ENCODE measurements around the gene SHISA8. TPM values are rescaled to one million over a fixed set of nuclear protein-coding genes. Genes with fewer than 3 reads are reported as not detected.

The SHISA8 gene
- total and polyA plus RNA-seq, 10 of the 15 experiments (the other 5 are each of a cell fraction or from before 2014, with no cell fraction given): 0.06 to 10.1 (median 0.25) TPM

DNA sequence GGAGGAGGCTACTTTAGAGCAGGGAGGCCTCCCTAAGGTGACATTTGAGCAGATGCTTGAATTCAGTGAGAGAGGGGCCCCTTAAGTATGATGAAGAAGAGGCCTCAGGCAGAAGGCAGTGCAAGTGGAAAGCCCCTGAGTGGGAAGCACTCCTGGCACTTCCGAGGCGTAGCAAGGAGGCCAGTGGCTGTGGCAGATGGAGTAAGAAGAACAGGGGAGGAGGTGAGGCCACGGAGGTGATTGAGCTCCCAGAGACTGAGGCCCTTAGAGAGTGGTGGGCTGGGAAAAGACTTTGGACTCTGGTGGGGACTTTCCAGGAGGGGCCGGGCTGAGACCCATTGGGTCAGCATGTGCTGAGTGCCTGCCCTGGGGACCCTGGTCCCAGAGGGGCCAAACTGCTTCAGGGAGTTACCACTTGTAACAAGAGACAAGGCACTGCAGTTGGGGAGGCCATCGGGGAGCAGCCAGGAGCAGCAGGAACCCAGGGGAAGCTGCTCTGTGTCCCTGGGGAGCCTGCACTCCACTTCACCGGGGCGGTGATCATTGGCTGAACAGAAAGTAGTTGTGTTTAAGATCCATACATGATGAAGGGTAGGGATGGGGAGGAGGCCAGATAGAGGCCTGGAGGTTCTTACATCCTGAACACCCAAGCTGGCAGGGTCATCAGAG lies 34.6 kb upstream of the SHISA8 start (continued):
- TF ChIP-seq, protein P1, sequence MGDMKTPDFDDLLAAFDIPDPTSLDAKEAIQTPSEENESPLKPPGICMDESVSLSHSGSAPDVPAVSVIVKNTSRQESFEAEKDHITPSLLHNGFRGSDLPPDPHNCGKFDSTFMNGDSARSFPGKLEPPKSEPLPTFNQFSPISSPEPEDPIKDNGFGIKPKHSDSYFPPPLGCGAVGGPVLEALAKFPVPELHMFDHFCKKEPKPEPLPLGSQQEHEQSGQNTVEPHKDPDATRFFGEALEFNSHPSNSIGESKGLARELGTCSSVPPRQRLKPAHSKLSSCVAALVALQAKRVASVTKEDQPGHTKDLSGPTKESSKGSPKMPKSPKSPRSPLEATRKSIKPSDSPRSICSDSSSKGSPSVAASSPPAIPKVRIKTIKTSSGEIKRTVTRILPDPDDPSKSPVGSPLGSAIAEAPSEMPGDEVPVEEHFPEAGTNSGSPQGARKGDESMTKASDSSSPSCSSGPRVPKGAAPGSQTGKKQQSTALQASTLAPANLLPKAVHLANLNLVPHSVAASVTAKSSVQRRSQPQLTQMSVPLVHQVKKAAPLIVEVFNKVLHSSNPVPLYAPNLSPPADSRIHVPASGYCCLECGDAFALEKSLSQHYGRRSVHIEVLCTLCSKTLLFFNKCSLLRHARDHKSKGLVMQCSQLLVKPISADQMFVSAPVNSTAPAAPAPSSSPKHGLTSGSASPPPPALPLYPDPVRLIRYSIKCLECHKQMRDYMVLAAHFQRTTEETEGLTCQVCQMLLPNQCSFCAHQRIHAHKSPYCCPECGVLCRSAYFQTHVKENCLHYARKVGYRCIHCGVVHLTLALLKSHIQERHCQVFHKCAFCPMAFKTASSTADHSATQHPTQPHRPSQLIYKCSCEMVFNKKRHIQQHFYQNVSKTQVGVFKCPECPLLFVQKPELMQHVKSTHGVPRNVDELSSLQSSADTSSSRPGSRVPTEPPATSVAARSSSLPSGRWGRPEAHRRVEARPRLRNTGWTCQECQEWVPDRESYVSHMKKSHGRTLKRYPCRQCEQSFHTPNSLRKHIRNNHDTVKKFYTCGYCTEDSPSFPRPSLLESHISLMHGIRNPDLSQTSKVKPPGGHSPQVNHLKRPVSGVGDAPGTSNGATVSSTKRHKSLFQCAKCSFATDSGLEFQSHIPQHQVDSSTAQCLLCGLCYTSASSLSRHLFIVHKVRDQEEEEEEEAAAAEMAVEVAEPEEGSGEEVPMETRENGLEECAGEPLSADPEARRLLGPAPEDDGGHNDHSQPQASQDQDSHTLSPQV (IDR thresholded peaks at IDR 0.05): no peak; the same call in 1 of the 2 replicates
- TF ChIP-seq ZNF217 (IDR thresholded peaks at IDR 0.05): 0 out of 2 replicates have a peak, but pooled peaks have one; percentile 29
- TF ChIP-seq, protein P2, sequence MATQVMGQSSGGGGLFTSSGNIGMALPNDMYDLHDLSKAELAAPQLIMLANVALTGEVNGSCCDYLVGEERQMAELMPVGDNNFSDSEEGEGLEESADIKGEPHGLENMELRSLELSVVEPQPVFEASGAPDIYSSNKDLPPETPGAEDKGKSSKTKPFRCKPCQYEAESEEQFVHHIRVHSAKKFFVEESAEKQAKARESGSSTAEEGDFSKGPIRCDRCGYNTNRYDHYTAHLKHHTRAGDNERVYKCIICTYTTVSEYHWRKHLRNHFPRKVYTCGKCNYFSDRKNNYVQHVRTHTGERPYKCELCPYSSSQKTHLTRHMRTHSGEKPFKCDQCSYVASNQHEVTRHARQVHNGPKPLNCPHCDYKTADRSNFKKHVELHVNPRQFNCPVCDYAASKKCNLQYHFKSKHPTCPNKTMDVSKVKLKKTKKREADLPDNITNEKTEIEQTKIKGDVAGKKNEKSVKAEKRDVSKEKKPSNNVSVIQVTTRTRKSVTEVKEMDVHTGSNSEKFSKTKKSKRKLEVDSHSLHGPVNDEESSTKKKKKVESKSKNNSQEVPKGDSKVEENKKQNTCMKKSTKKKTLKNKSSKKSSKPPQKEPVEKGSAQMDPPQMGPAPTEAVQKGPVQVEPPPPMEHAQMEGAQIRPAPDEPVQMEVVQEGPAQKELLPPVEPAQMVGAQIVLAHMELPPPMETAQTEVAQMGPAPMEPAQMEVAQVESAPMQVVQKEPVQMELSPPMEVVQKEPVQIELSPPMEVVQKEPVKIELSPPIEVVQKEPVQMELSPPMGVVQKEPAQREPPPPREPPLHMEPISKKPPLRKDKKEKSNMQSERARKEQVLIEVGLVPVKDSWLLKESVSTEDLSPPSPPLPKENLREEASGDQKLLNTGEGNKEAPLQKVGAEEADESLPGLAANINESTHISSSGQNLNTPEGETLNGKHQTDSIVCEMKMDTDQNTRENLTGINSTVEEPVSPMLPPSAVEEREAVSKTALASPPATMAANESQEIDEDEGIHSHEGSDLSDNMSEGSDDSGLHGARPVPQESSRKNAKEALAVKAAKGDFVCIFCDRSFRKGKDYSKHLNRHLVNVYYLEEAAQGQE (IDR thresholded peaks at IDR 0.05; ENCODE audit: low read depth, low read length): no peak
- TF ChIP-seq SPI1 (IDR thresholded peaks at IDR 0.05; ENCODE audit: borderline replicate concordance, insufficient read depth, low read depth, low read length): no peak
- peak; percentile 14; the same call in 1 of the 2 replicates for TF ChIP-seq SMC3 (IDR thresholded peaks at IDR 0.05; ENCODE audit: borderline replicate concordance, low read length)
- TF ChIP-seq, protein P3, sequence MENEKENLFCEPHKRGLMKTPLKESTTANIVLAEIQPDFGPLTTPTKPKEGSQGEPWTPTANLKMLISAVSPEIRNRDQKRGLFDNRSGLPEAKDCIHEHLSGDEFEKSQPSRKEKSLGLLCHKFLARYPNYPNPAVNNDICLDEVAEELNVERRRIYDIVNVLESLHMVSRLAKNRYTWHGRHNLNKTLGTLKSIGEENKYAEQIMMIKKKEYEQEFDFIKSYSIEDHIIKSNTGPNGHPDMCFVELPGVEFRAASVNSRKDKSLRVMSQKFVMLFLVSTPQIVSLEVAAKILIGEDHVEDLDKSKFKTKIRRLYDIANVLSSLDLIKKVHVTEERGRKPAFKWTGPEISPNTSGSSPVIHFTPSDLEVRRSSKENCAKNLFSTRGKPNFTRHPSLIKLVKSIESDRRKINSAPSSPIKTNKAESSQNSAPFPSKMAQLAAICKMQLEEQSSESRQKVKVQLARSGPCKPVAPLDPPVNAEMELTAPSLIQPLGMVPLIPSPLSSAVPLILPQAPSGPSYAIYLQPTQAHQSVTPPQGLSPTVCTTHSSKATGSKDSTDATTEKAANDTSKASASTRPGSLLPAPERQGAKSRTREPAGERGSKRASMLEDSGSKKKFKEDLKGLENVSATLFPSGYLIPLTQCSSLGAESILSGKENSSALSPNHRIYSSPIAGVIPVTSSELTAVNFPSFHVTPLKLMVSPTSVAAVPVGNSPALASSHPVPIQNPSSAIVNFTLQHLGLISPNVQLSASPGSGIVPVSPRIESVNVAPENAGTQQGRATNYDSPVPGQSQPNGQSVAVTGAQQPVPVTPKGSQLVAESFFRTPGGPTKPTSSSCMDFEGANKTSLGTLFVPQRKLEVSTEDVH (IDR thresholded peaks at IDR 0.05; ENCODE audit: low read depth, partially characterized antibody): no peak
- TF ChIP-seq EZH2 (IDR thresholded peaks at IDR 0.05; ENCODE audit: borderline replicate concordance, control insufficient read depth, low read depth, low read length): no peak
- TF ChIP-seq, protein P4, sequence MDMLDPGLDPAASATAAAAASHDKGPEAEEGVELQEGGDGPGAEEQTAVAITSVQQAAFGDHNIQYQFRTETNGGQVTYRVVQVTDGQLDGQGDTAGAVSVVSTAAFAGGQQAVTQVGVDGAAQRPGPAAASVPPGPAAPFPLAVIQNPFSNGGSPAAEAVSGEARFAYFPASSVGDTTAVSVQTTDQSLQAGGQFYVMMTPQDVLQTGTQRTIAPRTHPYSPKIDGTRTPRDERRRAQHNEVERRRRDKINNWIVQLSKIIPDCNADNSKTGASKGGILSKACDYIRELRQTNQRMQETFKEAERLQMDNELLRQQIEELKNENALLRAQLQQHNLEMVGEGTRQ (IDR thresholded peaks at IDR 0.05; ENCODE audit: borderline replicate concordance, low read depth, low read length): no peak
- TF ChIP-seq, protein P5, sequence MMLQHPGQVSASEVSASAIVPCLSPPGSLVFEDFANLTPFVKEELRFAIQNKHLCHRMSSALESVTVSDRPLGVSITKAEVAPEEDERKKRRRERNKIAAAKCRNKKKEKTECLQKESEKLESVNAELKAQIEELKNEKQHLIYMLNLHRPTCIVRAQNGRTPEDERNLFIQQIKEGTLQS (IDR thresholded peaks at IDR 0.05; ENCODE audit: borderline replicate concordance, extremely low read depth, low read depth, low read length): no peak
- no peak for TF ChIP-seq GABPA (IDR thresholded peaks at IDR 0.05; ENCODE audit: low read depth)
- TF ChIP-seq, protein P6, sequence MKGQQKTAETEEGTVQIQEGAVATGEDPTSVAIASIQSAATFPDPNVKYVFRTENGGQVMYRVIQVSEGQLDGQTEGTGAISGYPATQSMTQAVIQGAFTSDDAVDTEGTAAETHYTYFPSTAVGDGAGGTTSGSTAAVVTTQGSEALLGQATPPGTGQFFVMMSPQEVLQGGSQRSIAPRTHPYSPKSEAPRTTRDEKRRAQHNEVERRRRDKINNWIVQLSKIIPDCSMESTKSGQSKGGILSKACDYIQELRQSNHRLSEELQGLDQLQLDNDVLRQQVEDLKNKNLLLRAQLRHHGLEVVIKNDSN (IDR thresholded peaks at IDR 0.05; ENCODE audit: borderline replicate concordance, extremely low read length, insufficient read depth, low read depth, low read length): no peak
- no peak for TF ChIP-seq SREBF1 (IDR thresholded peaks at IDR 0.05; ENCODE audit: low read length)
- TF ChIP-seq BACH1 (IDR thresholded peaks at IDR 0.05; ENCODE audit: borderline replicate concordance): peak; percentile 53; the same call in 1 of the 2 replicates
- 0 out of 2 replicates have a peak, but pooled peaks have one; percentile 79 for TF ChIP-seq RB1 (IDR thresholded peaks at IDR 0.05; ENCODE audit: borderline replicate concordance)
